ENCODE data around the gene CHRM1.

Gene CHRM1

DNA sequence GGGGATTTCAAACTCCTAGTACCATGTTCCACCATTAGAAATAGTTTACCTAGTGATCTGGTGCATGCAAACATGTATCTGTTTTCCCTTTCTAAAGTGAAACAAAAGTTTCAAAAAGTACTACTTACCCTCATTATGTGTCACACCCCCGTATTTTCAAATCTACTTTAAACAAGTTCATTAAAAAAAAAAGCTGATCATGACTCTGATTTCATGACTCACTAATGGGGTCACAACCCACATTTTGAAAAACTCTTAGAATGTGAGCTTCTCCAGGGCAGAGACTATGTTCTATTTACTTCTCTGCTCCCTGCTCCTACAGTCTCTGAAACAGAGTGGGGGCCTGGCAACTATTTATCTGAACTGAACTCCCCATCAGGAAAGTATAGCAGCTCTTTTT lies 18.2 kb downstream of the CHRM1 start:
- DNase-seq = no peak

DNA sequence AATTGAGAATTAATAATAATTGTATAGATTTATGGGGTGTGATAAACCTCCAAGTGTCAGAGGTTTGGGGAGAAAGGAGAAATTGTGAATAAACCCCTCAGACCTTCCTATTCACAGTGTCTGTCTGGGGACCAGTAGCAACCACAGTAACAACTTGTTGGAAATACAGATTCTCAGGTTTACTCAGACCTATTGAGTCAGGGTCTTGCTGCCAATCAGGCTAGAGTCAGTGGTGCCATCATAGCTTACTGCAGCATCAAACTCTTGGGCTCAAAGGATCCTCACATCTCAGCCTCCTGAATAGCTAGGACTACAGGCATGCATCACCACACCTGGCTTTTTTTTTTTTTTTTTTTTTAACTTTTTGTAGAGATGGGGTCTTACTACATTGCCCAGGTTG lies 23.1 kb downstream of the CHRM1 start:
- no peak for DNase-seq

DNA sequence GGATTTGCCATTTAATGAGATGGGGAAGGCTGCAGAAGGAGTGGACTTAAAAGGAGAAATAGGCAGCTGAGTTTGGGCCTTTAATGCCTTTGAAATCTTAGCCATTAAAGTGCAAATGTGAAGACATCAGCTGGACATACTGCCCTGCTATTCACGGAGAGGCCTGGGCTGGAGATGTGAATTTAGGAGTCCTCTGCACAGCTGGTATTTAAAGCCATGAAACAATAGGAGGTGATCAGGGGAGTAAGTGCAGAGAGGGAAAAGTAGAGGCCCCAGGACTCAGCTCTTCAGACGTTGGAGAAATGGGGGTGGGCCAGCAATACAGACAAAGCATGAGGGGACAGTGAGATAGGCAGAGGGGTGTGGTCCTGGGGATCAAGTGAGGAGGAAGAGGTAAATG lies 23.9 kb downstream of the CHRM1 start:
- no peak for DNase-seq

DNA sequence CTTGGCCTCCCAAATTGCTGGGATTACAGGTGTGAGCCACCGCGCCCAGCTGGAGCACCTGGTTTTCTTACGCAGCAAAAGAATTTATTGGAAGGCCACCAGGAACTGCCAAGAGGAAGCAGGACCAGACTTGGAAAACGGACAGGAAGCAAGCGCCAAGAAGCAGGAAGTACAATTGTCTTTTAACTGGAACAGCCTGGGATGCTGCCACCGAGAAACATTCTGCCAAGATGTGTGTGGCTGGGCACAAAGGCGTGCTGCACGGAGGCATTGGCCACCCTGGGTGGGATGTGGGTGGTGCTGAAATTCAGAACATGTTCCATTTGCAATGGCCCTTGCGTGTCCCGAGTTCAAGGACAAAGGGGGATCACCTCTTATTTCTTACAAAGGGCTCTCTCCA lies 25.1 kb downstream of the CHRM1 start:
- no peak for DNase-seq

DNA sequence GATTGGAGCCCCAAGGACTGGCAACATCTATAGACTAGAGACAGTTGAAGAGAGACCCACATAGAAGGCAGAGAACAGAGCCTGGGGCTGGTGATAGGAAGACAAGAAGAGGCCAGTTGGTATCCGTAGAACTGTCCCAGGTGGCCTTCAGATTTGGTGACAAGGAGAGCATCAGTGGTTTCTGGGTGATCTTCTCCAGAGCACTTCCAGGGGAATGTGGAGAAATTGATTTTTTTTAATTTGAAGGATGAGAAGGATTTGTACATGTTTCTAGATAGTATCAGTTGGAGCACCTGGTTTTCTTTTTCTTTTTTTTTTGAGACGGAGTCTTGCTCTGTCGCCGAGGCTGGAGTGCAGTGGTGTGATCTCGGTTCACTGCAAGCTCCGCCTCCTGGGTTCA lies 25.7 kb downstream of the CHRM1 start:
- DNase-seq = no peak

DNA sequence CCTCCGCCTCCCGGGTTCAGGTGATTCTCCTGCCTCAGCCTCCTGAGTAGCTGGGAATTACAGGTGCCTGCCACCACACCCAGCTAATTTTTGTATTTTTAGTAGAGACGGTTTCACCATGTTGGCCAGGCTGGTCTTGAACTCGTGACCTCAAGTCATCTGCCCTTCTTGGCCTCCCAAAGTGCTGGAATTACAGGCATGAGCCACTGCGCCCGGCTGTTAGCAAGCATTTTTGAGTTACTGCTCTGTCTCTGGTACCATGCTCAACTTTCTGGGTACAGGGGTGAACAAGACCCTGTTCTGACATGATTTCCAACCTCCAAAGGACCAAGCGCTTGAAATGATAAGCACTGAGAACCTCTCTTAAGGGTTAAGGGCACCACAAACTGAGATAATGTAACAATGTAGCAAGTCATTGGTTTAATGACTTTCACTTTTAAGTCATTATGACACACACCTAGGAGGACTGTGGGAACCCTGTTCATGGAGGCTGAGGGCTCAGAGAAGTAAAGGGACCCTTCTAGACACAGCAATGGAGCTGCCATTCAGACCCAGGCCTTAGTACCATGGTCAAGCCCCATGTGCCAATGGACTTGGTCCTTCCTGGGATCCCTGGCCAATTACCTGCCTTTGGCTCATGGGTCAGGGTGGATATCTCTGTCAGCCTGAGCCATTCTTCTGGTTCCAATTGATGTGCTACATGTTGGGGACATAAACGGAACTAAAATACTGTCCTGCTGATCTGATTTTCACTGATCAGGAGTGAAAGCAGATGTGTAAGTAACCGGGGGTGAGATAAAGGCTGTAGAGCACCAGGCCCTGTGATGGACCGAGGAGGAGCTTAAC lies 28.9 kb downstream of the CHRM1 start:
- DNase-seq = no peak

DNA sequence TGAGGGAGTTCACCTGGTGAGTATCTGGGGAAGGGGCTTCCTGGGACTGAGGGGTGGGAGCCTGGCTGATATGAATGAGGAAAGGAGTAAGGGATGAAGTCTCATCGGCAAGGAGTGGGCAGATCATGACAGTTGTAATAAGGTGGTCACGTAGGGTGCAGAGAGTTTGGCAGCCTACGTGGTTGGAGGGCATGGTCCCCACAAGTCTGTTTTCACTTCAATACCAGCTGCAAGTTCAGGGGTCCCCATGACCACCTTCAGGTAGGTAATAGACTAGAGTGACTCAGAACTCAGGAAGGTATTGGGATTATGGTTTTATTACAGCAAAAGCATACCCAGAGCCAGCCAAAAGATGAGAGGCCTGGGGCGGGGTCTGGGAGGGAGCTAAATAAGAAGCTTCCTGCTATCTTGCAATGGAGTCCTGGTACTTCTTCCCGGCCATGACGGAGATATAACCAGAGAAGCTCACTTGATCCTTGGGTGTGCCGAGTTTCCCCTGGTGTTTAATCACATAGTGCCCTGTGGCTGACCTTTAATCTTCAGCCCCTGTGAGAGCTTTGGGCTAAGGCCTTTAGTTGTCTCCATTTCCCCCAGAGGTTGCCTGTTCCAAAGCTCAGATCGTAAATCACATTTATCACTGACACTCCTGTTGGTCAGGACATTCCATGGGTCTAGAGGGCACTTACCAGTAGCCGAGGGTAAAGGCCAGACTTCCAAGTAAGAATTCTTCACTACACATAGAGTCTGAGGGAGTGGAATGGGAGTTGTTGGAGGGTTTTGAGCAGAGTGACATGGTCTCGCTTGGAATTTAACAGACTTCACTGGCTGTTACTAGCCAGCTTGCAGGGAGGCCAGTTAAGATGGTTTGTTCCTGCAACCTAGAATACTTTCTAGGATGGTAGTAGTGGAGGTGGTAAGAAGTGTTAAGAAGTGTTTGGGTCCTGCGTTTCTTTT lies 31.4 kb downstream of the CHRM1 start:
- DNase-seq = no peak

DNA sequence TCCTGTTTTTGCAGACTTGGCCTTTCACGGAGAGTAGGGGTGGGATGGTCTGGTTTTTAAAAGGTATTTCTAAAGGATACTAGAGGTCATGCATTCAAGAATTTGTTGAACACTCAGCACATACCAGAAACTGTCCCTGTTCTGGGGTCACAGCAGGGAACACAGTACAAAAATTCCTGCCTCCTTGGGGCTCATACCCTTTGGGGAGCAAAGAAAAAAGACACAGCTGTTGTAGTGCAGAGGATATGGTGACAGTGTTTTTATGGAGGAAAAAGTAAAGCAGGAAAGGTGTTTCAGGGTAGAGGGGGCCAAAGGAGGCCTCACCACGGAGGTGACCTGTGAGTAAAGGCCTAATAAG lies 32.1 kb downstream of the CHRM1 start:
- no peak for DNase-seq

DNA sequence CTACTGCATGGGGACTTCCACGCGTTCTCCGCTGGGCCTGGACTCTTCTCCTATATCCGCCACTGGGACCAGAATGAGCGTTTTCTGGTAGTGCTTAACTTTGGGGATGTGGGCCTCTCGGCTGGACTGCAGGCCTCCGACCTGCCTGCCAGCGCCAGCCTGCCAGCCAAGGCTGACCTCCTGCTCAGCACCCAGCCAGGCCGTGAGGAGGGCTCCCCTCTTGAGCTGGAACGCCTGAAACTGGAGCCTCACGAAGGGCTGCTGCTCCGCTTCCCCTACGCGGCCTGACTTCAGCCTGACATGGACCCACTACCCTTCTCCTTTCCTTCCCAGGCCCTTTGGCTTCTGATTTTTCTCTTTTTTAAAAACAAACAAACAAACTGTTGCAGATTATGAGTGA lies 32.8 kb downstream of the CHRM1 start:
- no peak for DNase-seq

DNA sequence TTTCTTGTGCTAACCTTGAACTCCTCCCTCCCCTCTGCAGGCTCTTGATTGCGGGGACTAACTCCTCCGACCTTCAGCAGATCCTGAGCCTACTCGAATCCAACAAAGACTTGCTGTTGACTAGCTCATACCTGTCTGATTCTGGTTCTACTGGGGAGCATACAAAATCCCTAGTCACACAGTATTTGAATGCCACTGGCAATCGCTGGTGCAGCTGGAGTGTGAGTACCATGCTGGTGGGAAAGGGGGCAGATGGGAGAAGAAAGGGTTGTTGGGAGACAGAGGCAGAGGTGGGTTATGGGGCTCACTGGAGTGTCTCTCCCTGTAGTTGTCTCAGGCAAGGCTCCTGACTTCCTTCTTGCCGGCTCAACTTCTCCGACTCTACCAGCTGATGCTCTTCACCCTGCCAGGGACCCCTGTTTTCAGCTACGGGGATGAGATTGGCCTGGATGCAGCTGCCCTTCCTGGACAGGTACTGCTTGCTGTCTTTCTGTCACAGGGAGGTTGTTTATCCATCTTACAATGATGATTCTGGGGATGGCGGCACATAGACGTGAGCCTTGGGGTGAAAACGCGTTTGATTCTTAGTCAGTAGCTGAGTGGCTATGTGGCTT lies 35.9 kb downstream of the CHRM1 start:
- DNase-seq = no peak

DNA sequence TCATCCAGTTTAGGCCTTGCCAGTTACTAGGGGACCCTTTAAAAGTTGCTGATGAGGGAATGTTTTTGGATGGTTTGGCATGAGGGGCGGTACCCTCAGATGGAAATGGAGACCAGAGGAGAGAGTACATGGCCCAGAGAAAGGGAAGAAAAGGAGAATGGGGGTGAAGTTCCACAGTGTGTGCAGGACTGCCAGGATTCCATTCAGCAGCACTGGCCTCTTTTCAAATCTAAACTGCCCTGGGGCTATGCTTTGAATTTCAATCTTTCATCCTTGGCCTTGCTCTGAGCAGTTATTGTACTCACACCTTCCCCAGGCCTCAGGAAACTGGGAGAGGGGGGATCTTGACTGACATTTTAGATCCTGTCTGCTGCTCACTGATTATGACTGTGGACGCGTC lies 37.5 kb downstream of the CHRM1 start:
- DNase-seq = no peak

DNA sequence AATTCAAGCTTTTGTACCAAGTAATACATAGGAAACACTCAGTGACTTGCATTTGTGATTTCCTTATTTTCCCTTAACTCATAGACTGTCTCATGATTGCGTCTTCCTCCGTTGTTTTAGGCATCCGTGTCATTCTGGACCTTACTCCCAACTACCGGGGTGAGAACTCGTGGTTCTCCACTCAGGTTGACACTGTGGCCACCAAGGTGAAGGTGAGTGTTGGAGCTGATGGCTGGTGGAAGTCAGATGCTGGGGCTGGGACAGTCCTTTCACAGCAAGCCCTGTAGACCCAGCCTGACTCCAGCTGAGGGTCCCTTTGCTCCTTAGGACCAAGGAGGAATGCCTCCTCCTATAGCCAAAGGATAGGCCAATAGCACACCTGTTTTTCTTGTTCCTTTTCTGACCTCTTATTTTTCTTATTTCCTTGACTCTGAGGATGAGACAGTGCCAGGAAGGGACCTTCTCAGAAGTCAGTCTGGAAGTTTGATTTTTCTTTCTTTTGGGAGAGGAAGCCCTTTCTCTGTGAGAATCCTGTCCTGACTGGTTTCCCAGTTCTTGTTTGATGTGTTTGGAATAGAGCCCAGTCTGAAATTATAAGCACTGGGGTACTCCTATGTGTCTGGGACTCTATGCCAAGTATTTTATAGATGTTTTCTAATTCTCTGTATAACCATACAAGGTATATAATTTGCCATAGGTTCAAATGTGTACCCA lies 38.2 kb downstream of the CHRM1 start:
- no peak for DNase-seq

DNA sequence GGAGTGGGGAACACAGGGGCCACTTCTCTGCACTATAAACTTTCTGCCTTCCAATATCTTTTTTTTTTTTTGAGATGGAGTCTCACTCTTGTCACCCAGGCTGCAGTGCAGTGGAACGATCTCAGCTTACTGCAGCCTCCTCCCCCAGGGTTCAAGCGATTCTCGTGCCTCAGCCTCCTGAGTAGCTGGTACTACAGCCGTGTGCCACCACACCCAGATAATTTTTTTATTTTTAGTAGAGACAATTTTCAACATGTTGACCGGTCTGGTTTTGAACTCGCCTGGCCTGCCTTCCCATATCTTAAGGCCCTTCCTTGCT lies 38.8 kb downstream of the CHRM1 start:
- DNase-seq = no peak

DNA sequence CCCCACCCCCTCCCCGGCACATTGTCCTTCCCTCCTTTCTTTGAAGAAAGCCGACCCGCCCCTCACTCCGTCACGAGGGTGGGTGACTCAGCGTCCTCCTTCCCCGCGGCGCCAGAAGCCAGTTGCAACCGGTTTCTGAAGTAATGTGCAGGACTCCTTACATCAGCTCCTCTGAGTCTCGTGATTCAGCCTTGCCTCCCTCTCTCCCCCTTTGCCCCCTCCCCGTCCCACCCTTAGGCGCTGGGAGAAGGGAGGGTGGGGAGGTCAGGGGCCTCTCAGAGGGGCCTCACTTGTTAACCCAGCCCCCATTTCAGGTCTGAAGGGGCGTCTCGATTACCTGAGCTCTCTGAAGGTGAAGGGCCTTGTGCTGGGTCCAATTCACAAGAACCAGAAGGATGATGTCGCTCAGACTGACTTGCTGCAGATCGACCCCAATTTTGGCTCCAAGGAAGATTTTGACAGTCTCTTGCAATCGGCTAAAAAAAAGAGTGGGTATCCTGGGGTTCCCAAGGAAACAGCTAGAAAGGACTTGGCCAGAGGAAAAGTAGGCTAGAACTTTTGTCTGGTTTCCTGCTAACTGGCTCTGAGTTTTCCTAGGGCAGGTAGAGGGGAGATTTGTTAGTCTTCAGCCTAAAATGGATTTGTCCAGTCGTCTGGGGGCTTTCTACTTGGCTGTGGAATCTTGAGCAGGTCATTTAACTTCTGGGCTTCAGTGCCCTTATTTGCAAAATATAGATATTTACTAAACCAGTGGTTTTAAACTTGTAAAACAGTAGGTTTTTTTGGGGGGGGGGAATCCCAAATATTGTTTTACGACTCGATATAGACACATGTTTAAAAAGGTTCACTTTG lies 39.4 kb downstream of the CHRM1 start:
- DNase-seq = peak; percentile 85 to 90 (median 88)

DNA sequence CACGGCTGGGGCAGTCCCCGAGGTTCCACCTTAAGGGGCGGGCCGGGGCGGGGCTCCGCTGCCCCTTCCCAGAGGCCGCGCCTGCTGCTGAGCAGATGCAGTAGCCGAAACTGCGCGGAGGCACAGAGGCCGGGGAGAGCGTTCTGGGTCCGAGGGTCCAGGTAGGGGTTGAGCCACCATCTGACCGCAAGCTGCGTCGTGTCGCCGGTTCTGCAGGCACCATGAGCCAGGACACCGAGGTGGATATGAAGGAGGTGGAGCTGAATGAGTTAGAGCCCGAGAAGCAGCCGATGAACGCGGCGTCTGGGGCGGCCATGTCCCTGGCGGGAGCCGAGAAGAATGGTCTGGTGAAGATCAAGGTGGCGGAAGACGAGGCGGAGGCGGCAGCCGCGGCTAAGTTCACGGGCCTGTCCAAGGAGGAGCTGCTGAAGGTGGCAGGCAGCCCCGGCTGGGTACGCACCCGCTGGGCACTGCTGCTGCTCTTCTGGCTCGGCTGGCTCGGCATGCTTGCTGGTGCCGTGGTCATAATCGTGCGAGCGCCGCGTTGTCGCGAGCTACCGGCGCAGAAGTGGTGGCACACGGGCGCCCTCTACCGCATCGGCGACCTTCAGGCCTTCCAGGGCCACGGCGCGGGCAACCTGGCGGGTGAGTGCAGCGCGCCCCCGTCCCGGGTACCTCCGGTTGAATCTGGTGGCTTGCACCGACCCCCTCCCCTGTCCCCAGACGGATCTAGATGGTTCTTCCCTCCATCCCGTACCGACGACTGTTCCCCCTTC lies 40.2 kb downstream of the CHRM1 start, which contains the start of gene SLC3A2:
SLC3A2 (plus strand) TSS at position 94 of the 776 bp plus-strand sequence; CDS start at position 222, 128 bp downstream.
- DNase-seq = peak; percentile 82 to 90 (median 86)

DNA sequence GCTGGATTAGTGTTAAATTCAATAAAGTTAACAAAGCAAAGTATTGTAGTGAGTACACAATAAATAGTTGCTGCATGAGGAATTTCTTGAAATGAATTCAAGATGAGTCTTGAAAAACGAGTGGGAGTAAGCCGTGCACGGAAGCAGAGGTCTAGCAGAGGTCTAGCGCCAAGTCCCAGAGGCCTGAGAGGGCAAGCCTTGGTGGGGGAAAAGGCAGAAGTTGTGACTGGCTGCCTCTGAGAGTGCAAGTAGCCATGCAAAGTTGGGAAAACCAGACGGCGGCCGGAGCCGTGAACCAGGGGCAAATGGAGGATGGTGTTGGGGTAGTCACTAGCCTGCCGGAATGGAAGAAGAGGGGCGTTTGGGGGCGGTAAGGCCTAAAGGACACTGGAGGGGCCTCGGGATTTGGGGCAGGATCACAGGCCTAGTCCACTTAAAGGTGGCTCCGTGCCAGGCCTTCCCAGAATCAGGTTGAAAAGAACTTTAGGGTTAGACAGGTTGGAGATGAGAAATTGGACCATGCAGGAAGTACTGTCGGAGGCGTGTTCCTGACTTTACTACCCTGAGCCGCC lies 40.8 kb downstream of the CHRM1 start:
- no peak for DNase-seq

DNA sequence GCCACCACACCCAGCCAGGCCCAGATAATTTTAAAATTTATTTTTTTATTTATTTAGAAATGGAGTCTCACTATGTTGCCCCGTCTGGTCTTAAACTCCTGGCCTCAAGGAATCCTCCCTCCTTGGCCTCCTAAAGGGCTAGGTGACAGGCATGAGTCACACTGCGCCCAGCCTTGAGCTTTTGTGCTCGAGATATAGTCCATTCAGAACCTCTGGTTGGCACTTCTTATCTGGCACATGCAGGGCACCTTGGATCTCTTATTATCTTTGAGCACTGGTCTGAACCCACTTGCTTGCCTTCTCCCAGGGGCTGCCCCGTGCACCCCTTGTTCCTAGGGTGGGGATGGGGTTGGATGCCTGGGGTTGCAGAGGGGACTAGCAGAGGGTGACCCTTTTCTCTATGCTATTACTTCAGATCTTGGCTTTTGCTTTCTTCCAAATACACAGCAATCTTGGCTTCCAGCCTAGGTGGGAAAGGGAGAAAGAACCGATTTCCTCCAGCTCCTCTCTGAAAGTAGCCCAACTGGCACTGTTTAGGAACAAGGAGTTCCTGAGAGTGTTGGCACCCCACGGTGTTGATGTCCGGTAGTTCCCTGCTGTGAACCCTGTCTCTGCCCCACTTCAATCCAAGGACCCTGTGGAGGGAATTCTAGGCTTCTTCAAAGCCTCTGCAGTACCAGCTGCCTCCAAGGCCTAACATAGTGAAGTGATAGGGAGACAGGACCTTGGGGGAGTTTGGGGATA lies 41.8 kb downstream of the CHRM1 start:
- DNase-seq = no peak

DNA sequence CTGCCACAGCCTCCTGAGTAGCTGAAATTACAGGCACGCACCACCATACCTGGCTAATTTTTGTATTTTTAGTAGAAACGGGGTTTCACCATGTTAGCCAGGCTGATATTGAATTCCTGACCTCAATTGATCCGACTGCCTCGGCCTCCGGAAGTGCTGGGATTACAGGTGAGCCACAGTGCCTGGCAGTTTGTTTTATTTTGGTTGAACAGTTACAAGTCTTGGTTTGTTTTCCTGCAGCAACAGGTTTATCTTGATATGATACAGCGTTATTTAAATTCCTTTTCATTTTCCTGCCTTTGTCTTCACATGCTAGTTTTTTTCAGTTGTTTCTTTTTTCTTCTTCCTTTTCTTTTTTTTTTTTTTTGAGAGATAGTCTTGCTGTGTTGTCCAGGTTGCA lies 44.5 kb downstream of the CHRM1 start:
- no peak for DNase-seq

DNA sequence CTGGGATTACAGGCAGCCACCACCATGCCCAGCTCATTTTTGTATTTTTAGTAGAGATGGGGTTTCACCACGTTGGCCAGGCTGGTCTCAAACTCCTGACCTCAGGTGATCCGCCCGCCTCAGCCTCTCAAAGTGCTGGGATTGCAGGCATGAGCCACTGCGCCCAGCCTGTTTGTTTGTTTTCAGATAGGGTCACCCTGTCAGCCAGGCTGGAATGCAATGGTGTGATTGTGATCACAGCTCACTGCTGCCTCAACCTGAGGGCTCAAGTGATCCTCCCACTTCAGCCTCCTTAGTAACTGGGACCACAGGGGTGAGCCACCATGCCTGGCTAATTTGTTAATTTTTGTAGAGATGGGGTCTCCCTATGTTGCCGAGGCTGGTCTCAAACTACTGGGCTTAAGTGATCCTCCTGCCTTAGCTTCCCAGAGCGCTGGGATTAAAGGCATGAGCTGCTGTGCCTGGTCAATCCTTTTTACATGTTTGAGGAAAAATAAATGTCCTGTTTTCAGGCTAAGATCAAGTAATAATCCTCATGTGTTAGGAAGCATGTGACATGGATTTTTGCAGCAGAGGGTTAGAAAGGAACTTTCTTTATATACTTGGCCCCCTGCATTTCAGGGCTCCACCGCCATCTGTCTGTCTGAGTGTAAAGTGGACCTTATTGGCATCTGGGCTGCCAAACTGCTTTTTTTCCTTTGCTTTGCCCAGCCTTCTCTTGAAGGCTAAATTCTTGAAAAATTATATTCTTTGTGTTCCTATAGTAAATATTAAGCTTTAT lies 45.3 kb downstream of the CHRM1 start:
- DNase-seq = no peak

All from activated CD4-positive, CD25-positive, alpha-beta regulatory T cell (primary cell).